Muscle of back (tissue), 13 donors: Measurements from ENCODE around the gene RUNX3. TPM values are rescaled to one million over a fixed set of nuclear protein-coding genes. Genes with fewer than 3 reads are reported as not detected.
"Not testable (repeated sequence)": the region's sequence is repeated elsewhere in the genome, so short reads cannot be mapped to it uniquely, and the experiment has no call there.

Experiments
- DNase-seq, 3 donors: peaks; one replicate each; pipeline versions ENCODE4 v3.0.0 to v3.0.0-alpha.2; 2013
- long read RNA-seq, 9 donors: transcript quantifications; one replicate each; lab custom pipeline, GENCODE V29; 2026
- polyA plus RNA-seq, 10 donors: library from polyadenylated mRNA; unstranded; fragments of 120-200 nt; gene quantifications; one replicate each; pipeline ENCODE4 v1.2.1, GENCODE V29; 2013; ENCODE audit not compliant: insufficient read length in 10 of 10

The RUNX3 gene
- 10 to 100 TPM in 1 of 10 donors, 1 to 10 TPM in 3, under 1 TPM in 6; 0.39 to 10.4 (median 0.64) TPM for polyA plus RNA-seq
- long read RNA-seq, donor 1, partial matches to known transcripts: 0 of 1 reads
- long read RNA-seq, donor 1, other reads (novel, unspliced or antisense): 0 of 1 reads
- long read RNA-seq, donor 2, partial matches to known transcripts: 0 of 1 reads
- long read RNA-seq, donor 2, other reads (novel, unspliced or antisense): 0 of 1 reads
- long read RNA-seq, donor 3: 0 reads
- long read RNA-seq, donor 4: 0 reads
- long read RNA-seq, donor 5: 0 reads
- long read RNA-seq, donor 6: 0 reads
- long read RNA-seq, donor 7: 0 reads
- long read RNA-seq, donor 8, partial matches to known transcripts: 0 of 1 reads
- long read RNA-seq, donor 8, other reads (novel, unspliced or antisense): 0 of 1 reads
- long read RNA-seq, donor 9, partial matches to known transcripts: 0 of 1 reads
- long read RNA-seq, donor 9, other reads (novel, unspliced or antisense): 0 of 1 reads

DNA sequence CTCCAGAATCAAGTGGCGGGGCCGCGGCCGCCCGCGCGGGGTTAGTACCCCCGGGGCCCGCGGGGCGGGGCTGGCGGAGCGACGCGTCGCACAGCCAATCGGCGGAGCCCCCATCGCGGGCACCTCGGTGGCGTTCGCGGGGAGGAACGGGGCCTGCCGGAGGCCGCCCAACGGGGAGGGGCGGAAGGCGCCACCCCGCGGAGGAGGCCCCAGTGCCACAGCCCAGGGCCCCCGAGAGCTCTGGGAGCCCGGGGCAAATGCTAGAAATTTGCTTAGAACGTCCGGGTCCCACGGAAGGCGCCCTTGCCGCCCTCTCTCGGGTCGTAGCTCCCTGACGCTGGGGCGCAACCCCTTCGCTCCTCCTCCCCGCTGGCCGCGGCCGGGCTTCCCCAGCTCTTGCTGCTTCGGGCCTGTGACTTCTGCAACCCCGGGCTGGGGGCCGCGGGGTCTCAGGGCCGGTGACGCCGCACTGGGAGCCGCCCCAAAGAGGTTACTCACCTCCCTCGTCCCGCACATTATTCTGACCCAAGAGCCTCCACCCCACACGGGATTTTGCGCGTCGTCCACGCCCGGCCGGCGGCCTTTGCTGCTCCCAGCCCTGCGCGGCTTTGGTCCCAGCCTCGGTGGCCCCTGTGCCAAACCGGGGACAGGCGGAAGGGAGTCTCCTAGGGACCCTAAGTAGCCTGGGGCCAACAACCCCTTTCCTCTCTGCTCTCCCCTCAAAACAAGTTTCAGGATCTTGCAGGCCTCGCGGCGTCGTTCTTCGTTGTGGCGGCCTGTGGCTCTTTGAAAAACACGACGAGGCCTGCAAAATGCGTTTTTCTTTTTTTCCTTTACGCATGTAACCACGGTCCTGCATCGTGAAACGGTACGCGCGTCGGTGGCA, at the start of gene RUNX3:
Gene RUNX3, minus strand, starts transcription at position 17 of the 886 bp plus-strand sequence. CDS start 408 bp downstream, outside the sequence.
- peak in 1 of 3 donors; percentile 65 for DNase-seq

DNA sequence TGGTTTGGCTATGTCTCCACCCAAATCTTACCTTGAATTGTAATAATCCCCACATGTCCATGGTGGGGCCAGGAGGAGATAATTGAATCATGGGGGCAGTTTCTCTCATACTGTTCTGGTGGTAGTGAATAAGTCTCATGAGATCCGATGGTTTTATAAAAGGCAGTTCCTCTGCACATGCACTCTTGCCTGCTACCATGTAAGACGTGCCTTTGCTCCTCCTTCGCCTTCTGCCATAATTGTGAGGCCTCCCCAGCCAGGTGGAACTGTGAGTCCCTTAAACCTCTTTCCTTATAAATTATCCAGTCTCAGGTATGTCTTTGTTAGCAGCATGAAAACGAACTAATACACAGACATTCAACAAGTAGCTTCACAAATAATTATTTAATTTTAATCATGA, 49.2 kb upstream of the RUNX3 start:
- not testable (repeated sequence) for DNase-seq

GRCh38 chr1:24978383-24979032, 48.4 kb upstream of the RUNX3 start:
- DNase-seq: no peak

DNA sequence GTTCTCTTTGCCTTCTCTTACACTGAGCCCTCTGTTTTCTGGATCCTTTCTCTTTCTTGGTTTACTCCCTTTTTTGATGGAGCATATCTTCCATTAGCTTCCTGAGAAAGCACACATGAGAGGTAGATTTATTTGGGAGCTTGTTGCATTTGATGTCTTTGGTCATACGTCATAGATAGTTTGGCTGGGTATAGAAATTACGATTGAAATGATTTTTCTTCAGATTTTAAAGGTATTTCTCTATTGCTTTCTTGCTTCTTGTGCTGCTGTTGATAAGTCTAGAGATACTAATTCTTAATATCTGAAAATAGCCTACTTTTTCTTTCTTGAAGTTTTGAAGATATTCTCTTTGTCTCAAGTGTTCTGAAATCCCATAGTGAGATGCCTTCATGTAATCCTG, 45.3 kb upstream of the RUNX3 start:
- DNase-seq: no peak

GRCh38 chr1:24973315-24973714, 43.2 kb upstream of the RUNX3 start:
- DNase-seq: no peak

DNA sequence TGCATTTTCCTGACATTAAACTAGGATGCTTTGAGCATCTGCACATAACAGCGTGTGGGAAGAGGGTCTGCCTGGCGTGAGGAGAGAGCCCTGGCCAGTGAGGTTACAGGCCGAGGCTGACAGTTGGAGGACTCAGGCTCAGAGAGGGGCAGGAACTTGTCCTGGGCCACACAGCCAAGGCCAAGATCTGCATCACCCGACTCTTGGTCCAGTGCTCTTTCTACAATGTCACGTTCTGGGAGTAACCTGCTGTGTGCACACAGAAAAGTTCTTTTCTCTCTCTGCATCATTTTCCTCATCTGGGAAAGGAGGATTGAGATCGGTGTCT, 42.8 kb upstream of the RUNX3 start:
- no peak for DNase-seq

DNA sequence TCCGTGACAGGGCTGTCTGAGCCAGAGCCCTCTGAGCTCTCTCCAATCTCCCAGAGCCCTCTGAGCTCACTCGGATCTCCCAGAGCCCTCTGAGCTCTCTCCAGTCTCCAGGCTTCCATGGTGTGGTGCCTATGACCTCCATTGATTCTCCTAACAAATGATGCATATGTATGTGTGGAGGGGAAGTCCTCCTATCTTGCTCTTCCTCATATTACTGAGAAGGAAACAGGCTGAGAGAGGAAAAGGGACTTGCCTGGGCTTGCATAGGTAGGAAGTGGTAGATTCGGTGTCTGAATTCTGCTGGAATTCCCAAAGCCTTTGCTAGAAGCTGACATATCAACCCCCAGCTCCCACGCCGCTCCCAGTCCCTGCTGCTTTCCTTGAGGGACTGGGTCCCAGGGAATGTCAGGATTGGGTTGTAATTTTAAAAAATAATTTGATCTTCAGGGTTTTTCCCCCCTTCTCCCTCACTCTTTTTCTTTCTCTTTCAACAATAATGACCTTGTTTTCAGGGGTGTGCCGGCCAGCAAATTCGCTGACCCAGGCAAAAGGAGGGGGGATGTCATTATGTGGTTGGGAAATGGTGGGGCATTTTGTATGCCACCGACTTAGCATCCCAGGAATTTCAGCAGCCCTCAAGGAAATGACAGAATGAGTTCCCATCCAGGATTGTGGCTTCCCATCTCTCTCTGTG, 42.3 kb upstream of the RUNX3 start:
- DNase-seq: no peak

DNA sequence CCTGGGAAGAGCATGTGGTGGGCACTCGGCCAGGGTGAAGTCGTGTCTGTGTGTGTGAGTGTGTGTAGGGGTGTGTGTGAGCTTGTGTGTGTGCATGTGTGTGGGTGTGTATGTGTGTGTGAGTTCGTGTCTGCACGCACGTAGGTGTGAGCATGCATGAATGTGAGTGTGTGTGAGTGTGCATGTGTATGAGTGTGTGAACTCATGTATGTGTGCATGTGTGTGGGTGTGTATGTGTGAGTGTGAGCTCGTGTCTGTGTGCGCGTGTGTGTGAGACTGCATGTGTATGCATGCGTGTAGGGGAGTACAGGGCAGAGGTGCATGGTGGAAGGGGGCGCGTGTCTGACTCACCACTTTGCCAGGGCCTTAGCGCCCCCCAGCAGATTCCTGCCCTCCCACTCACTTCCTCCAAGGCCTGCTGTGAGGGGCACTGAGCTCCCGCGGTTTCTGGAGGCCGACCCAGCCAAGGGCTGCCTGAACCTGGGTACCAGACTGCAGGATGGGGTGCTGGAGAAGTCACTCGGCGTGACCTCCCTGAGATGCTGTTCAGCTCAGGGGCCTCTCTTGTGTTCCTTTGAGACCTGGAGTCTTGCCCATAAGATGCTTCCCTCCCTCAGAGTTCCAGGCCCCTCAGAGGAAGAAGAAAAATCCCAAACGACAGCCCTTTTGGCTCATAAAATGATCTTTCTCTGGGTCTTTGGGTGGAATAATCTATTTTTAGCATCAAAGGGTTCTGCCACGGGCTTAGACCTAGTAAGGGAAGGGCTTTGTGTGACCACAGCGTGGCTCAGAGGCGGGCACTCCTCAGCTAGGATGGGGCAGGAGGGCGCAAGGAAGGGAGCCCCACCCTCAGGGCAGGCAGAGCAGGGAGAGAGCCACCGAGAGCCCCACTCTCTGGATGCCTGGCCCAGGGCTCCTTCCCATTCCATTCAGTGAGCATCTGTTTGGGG, 41.1 kb upstream of the RUNX3 start:
- no peak for DNase-seq

- DNase-seq: peak in 1 of 3 donors; percentile 21
Measured at GRCh38 chr1:24970399-24970753, 40.3 kb upstream of the RUNX3 start.

DNA sequence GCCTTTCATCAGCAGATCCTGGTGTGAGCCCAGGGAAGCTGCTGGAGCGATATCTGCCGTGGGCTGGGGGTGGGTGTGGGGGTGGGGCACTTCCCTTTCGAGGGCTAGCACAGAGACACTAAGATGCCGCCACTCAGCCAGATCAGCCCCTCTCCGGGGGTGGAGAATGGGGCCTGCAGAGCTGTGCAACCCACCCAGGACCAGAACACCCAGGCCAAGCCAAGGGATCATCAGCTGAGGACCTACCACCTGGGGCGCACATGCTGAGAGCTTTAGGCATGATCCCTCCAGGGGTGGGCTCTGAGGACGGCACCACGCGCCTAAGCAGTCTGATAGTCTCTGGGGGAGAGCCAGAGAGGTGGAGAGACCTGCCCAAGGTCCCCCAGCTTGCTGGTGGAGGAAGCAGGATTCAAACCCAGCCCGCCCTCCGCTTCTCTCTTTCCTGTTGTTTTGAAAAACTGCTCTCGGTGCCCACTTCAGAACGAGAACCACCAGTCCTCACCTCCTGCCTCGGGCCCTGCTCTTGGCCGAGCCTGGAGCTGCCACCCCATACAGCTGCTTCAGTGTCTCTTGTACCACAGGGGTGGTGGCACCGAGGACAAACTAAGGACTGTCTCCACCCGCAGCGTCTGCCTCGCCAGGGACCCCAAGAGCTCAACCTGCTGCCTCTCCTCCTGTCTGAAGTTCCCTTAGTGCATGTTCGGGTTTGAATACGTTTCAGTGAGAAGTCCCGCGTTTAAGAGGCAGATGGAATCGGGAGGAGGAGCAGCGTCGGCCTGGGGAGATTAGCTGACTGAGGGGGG, 39.7 kb upstream of the RUNX3 start:
- DNase-seq: no peak

- no peak for DNase-seq
Measured at GRCh38 chr1:24968941-24969585, 39.0 kb upstream of the RUNX3 start.

DNA sequence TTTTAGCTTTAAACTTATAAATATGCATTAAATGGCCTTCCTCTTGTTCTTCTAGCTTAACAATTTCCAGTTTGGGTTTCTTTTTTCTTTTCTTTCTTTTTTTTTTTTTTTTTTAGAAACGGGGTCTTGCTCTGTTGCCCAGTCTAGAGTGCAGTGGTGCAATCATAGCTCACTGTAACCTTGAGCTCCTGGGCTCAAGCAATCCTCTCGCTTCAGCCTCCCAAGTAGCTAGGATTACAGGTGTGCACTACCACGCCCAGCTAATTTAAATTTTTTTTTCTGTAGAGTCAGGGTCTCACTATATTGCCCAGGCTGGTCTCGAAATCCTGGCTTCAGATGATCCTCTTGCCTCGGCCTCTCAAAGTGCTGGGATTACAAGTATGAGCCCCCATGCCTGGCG, 37.9 kb upstream of the RUNX3 start:
- DNase-seq: no peak

- DNase-seq: no peak
Measured at GRCh38 chr1:24967555-24967954, 37.5 kb upstream of the RUNX3 start.

DNA sequence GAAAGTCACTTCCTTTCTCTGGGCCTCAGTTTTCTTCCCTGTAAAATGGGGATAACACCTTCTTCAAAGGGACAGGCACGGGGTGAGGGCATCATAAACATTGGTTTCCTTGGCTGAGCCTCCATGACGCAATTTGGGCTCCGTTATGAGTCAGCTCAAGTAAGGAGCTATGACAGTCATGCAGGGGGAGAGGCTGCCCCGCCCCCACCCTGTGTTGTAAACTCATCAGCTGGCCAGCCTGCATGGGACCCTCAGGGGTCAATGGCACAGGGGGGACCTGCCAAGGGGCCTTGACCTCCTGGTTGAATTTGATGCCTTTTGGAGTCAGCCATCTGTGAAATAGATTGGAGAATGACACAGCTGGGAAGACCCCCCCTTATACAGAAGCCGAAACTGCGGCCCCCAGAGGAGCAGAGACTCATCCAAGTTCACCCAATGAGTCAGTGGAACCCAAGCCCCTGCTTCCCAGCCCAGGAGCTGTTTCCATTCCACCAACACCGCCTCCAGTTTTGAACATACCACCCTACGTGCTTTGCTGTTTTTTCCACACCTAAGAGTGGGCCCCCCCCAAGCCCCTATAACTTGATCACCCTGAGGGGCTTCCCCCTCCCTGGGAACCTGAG, 36.8 kb upstream of the RUNX3 start:
- DNase-seq: peak in 1 of 3 donors; percentile 69

DNA sequence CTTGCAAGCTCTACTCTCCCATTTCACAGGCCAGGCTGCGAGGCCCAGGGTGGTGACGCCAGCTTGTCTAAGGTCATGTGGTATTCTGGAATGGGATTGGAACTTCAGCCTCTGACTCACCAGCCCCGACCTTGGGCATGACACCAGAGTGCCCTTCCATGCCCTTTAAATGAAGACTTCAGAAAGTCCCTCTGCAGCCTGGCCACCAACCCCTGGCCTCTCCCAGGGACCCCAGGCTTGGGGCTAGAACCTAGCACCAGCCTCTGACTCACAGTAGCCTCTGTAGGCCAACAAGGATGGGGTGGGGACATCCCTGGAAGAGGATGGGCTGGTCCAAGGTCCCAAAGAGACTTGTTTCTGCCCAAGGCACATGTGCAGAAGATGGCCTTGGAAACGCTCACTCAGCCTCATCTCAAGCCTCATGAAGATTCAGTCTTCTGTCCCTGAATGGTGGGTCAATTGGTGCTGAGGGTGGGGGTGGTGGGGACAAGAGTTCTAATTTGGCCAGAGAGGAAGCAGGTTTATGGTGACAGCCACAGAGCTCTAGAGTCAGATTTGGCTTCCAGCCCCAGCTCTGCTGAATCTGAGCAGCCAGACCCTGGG, 36.1 kb upstream of the RUNX3 start:
- DNase-seq: no peak

DNA sequence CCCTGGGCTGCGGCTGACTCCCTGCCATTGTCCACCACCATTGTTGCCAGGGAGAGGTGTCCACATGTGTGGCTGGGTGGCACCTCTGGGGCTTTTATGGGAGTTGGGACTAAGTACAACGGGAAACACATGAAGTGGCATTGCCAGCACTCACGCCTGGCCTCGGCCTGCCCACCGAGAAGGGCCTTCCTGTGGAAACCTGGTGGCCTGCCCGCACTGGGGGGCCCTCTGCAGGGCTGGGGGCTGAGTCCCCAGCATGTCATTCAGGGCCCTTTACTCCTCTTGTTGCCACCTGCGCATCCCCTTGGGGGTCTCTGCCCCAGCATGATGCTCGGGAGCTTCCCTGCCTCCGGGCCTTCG, 35.5 kb upstream of the RUNX3 start:
- DNase-seq: no peak

- peak in 1 of 3 donors; percentile 69 for DNase-seq
Measured at GRCh38 chr1:24964811-24965570, 34.9 kb upstream of the RUNX3 start.
